HG02623 (cell line): ENCODE results near the gene RTF2.
A peak's percentile ranks its signal among the peaks of the same experiment; 100 is the strongest.
"Not testable (repeated sequence)": the region's sequence is repeated elsewhere in the genome, so short reads cannot be mapped to it uniquely, and the experiment has no call there.

Experiments
- ATAC-seq: cut with Tn5 transposase; IDR thresholded peaks from one replicate; pipeline ENCODE4 v1.9.1; 2021; ENCODE audit warnings: moderate library complexity; ENCODE audit not compliant: unreplicated experiment

Gene RTF2

GRCh38 chr20:56537997-56538396 is 69.6 kb downstream of the RTF2 start:
- ATAC-seq, result no peak

GRCh38 chr20:56540415-56540814 is 72.0 kb downstream of the RTF2 start:
- no peak for ATAC-seq

- no peak for ATAC-seq
Measured at GRCh38 chr20:56542489-56543030, 74.1 kb downstream of the RTF2 start.

GRCh38 chr20:56551571-56551970 is 83.1 kb downstream of the RTF2 start:
- no peak for ATAC-seq

DNA sequence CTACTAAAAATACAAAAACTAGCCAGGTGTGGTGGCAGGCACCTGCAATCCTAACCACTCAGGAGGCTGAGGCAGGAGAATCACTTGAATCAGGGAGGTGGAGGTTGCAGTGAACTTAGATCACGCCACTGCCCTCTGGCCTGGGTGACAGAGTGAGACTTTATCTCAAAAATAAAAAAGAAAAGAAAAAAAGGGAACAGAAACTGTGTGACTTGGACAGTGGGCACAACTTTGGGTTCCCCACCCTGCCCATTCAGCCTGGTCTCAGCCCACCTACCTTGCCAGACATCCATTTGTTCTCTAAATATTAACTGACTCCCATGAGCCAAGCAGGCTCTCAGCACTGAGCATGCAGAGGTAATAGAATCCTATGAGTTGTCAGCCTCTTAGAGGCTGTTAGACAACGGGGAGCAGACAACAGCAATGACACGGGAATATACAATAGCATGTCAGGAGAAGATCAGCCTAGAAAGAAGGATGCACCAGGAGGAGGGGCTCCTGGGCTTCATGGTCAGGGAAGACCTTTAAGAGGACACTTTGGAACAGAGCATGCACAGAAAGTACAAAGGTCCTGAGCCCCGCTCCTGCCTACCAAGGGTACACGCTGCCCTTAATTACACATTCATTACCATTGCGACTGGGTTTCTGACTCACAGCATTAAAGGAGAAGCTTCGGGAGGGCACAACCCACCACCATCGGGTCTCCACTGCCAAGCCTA is 84.6 kb downstream of the RTF2 start:
- no peak for ATAC-seq

GRCh38 chr20:56554869-56555268 is 86.4 kb downstream of the RTF2 start:
- ATAC-seq, result peak; percentile 85

GRCh38 chr20:56558968-56559367 is 90.5 kb downstream of the RTF2 start:
- no peak for ATAC-seq

DNA sequence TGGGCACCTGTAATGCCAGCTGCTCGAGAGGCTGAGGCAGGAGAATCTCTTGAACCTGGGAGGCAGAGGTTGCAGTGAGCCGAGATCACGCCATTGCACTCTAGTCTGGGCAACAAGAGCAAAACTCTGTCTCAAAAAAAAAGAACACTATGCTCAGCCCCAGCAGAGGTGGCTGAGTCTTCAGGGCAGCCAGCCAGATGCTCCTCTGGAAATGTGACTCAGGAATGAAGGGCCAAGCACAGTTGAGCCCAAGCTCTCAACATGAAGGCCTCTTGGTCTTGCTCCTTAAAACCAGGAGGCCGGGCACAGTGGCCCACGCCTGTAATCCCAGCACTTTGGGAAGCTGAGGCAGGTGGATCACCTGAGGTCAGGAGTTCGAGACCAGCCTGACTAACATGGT is 96.1 kb downstream of the RTF2 start:
- not testable (repeated sequence) for ATAC-seq

DNA sequence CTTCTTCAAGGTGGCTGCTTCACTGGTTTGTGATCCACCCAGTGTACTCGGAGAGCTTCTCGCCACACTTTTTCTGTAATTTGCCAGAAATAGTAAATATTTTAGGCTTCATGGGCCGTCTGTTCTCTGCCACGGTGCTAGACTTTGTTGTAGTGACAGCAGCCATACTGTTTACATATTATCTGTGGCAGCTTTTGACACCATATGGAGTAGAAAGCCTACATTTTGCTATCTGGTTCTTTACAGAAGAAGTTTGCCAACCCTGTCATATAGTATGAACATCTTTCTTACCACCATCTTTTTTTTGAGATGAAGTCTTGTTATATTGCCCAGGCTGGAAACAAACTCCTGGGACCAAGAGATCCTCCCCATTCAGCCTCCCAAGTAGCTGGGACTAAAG is 97.1 kb downstream of the RTF2 start:
- no peak for ATAC-seq

- no peak for ATAC-seq
Measured at GRCh38 chr20:56566621-56567020, 98.2 kb downstream of the RTF2 start.
